Smooth muscle cell (in vitro differentiated cells): ENCODE results near the gene LRCH1. TPM values are rescaled to one million over a fixed set of nuclear protein-coding genes. Genes with fewer than 3 reads are reported as not detected.

Experiments used
- DNase-seq: peaks from one replicate; lab custom pipeline; 2025; ENCODE audit not compliant: unreplicated experiment; lab: John Stamatoyannopoulos, UW
- H2AFZ ChIP-seq: fragments of 200-600 bp; sonication (generic); 2 replicates; pipeline ENCODE4 v1.6.0; 2016; ENCODE audit warnings: antibody characterized with exemption, low read depth, mild to moderate bottlenecking
- H3F3A ChIP-seq: fragments of 200-600 bp; sonication (generic); 2 replicates; pipeline ENCODE4 v1.6.0; 2017; ENCODE audit warnings: antibody characterized with exemption, low read depth
- H3K27ac ChIP-seq: fragments of 200-600 bp; sonication (generic); 2 replicates; pipeline ENCODE4 v1.5.1; 2016; ENCODE audit warnings: low read depth, mild to moderate bottlenecking
- H3K27me3 ChIP-seq: fragments of 200-600 bp; sonication (generic); 2 replicates; pipeline ENCODE4 v1.6.1; 2016; ENCODE audit warnings: low read depth, mild to moderate bottlenecking
- H3K36me3 ChIP-seq: fragments of 200-600 bp; sonication (generic); 2 replicates; pipeline ENCODE4 v1.5.1; 2016; ENCODE audit warnings: low read depth
- H3K4me1 ChIP-seq: fragments of 200-600 bp; sonication (generic); 2 replicates; pipeline ENCODE4 v1.5.1; 2016; ENCODE audit warnings: low read depth
- H3K4me2 ChIP-seq: fragments of 200-600 bp; sonication (generic); 2 replicates; pipeline ENCODE4 v1.6.0; 2016; ENCODE audit warnings: mild to moderate bottlenecking
- H3K4me3 ChIP-seq: fragments of 200-600 bp; sonication (generic); 2 replicates; pipeline ENCODE4 v1.5.1; 2016; ENCODE audit warnings: mild to moderate bottlenecking
- H3K79me2 ChIP-seq: fragments of 200-600 bp; sonication (generic); 2 replicates; pipeline ENCODE4 v1.6.0; 2016; ENCODE audit warnings: low read depth, mild to moderate bottlenecking
- H3K9ac ChIP-seq: fragments of 200-600 bp; sonication (generic); 2 replicates; pipeline ENCODE4 v1.6.0; 2016; ENCODE audit warnings: low read depth
- H3K9me3 ChIP-seq: fragments of 200-600 bp; sonication (generic); replicated peaks from 2 replicates; pipeline ENCODE4 v1.5.1; 2016; ENCODE audit warnings: low read depth
- H4K20me1 ChIP-seq: fragments of 200-600 bp; sonication (generic); 2 replicates; pipeline ENCODE4 v1.6.0; 2016; ENCODE audit warnings: low read depth
- CTCF ChIP-seq: fragments of 200-600 bp; sonication (generic); IDR thresholded peaks from 2 replicates; pipeline ENCODE4 v1.5.1; 2017; ENCODE audit warnings: borderline replicate concordance, mild to moderate bottlenecking, antibody characterized with exemption; ENCODE audit not compliant: insufficient read depth, poor library complexity, severe bottlenecking
- WGBS: methylation state at CpG from one replicate; pipeline ENCODE4 v1.1.7; 2016; ENCODE audit warnings: low lambda C conversion rate; 5-methylcytosine and 5-hydroxymethylcytosine counted together
- polyA plus RNA-seq: library from polyadenylated mRNA; unstranded; fragments of >200 nt; fragmentation: Nextera tagmentation; extraction: Ambion mirVana; gene quantifications from 2 replicates; pipeline ENCODE4 v1.2.1, GENCODE V29; 2016
- total RNA-seq: library from RNA; depleted of rRNA; stranded (reverse); fragments of >200 nt; gene quantifications from 2 replicates; pipeline ENCODE4 v1.2.3, GENCODE V29; 2014

LRCH1 gene
- total and polyA plus RNA-seq, 2 experiments from 2014 or later, result 9.4 to 27.7 TPM

GRCh38 chr13:46659413-46660065 is 106.6 kb downstream of the LRCH1 start:
- H3K79me2 ChIP-seq, result peaks cover 69% of the 10 kb centered on the region
- no peak overlapping the region for H3K27ac ChIP-seq
- H3K9me3 ChIP-seq, result no peaks in the 10 kb centered on the region
- no peak overlapping the region for H3K9ac ChIP-seq
- H3K36me3 ChIP-seq, result no peaks in the 10 kb centered on the region
- peaks cover 25% of the 10 kb centered on the region for H3K4me1 ChIP-seq
- peaks cover 19% of the 10 kb centered on the region for H3F3A ChIP-seq
- no peak overlapping the region for H2AFZ ChIP-seq
- no peak overlapping the region for H3K4me2 ChIP-seq
- no peak for DNase-seq
- WGBS, result 85% methylated on average over 6 of the region's 6 CpGs
- H4K20me1 ChIP-seq, result peaks cover 28% of the 10 kb centered on the region
- H3K4me3 ChIP-seq, result no peak overlapping the region
- H3K27me3 ChIP-seq, result no peaks in the 10 kb centered on the region
- TF ChIP-seq CTCF, result no peak

- WGBS, result 97% methylated on average over 3 of the region's 3 CpGs
- Histone ChIP-seq H2AFZ (no peak overlapping the region), H3F3A (peaks cover 22% of the 10 kb centered on the region), H3K4me2 (no peak overlapping the region), H3K79me2 (peaks cover 64% of the 10 kb centered on the region), H4K20me1 (peaks cover 34% of the 10 kb centered on the region), H3K9ac (no peak overlapping the region), H3K4me1 (peaks cover 28% of the 10 kb centered on the region), H3K27me3 (no peaks in the 10 kb centered on the region), H3K36me3 (no peaks in the 10 kb centered on the region), H3K27ac (no peak overlapping the region), H3K4me3 (no peak overlapping the region), H3K9me3 (no peaks in the 10 kb centered on the region)
- no peak for DNase-seq
- no peak for TF ChIP-seq CTCF
Measured at GRCh38 chr13:46660416-46660815, 107.4 kb downstream of the LRCH1 start.

- no peaks in the 10 kb centered on the region for H3K27me3 ChIP-seq
- no peak overlapping the region for H3K4me2 ChIP-seq
- H3K4me3 ChIP-seq, result no peak overlapping the region
- TF ChIP-seq CTCF, result no peak
- H3K9me3 ChIP-seq, result no peaks in the 10 kb centered on the region
- H4K20me1 ChIP-seq, result peaks cover 38% of the 10 kb centered on the region
- 96% methylated on average over 4 of the region's 4 CpGs for WGBS
- no peaks in the 10 kb centered on the region for H3K36me3 ChIP-seq
- H3K79me2 ChIP-seq, result peaks cover 62% of the 10 kb centered on the region
- no peak overlapping the region for H2AFZ ChIP-seq
- no peak overlapping the region for H3K9ac ChIP-seq
- H3K4me1 ChIP-seq, result peaks cover 27% of the 10 kb centered on the region
- H3F3A ChIP-seq, result peaks cover 22% of the 10 kb centered on the region
- DNase-seq, result no peak
- H3K27ac ChIP-seq, result no peak overlapping the region
Measured at GRCh38 chr13:46660857-46661256, 107.9 kb downstream of the LRCH1 start.

- Histone ChIP-seq H3K4me2 (no peak overlapping the region), H2AFZ (no peak overlapping the region), H3K9ac (peak overlapping the region; percentile 41), H3K4me1 (peaks cover 38% of the 10 kb centered on the region), H3K27ac (peak overlapping the region; percentile 80), H3K36me3 (no peaks in the 10 kb centered on the region), H3F3A (peaks cover 33% of the 10 kb centered on the region), H3K9me3 (no peaks in the 10 kb centered on the region), H3K27me3 (no peaks in the 10 kb centered on the region), H3K4me3 (no peak overlapping the region), H3K79me2 (peaks cover 62% of the 10 kb centered on the region), H4K20me1 (peaks cover 43% of the 10 kb centered on the region)
- no peak for DNase-seq
- no peak for TF ChIP-seq CTCF
- 83% methylated on average over 3 of the region's 3 CpGs for WGBS
Measured at GRCh38 chr13:46662690-46663089, 109.7 kb downstream of the LRCH1 start.
